ENCODE measurements around the gene SAXO2.
"Not testable (repeated sequence)": the region's sequence is repeated elsewhere in the genome, so short reads cannot be mapped to it uniquely, and the experiment has no call there.

GRCh38 chr15:82318281-82318680, 55.7 kb downstream of the SAXO2 start:
- TF ChIP-seq POLR2A (IDR thresholded peaks at IDR 0.05), result not testable (repeated sequence)
- TF ChIP-seq, protein P1, sequence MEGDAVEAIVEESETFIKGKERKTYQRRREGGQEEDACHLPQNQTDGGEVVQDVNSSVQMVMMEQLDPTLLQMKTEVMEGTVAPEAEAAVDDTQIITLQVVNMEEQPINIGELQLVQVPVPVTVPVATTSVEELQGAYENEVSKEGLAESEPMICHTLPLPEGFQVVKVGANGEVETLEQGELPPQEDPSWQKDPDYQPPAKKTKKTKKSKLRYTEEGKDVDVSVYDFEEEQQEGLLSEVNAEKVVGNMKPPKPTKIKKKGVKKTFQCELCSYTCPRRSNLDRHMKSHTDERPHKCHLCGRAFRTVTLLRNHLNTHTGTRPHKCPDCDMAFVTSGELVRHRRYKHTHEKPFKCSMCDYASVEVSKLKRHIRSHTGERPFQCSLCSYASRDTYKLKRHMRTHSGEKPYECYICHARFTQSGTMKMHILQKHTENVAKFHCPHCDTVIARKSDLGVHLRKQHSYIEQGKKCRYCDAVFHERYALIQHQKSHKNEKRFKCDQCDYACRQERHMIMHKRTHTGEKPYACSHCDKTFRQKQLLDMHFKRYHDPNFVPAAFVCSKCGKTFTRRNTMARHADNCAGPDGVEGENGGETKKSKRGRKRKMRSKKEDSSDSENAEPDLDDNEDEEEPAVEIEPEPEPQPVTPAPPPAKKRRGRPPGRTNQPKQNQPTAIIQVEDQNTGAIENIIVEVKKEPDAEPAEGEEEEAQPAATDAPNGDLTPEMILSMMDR (IDR thresholded peaks at IDR 0.05), result not testable (repeated sequence)

Measured in lower leg skin (tissue), 3 donors.